ENCODE results near the gene RNF20. TPM values are rescaled to one million over a fixed set of nuclear protein-coding genes. Genes with fewer than 3 reads are reported as not detected.

RNF20 gene
- total and polyA plus RNA-seq, 10 of the 15 experiments (the other 5 are each of a cell fraction or from before 2014, with no cell fraction given), result 7.5 to 38.9 (median 26.7) TPM

GRCh38 chr9:101586651-101587050 is 53.0 kb downstream of the RNF20 start (continued):
- TF ChIP-seq, protein P1, sequence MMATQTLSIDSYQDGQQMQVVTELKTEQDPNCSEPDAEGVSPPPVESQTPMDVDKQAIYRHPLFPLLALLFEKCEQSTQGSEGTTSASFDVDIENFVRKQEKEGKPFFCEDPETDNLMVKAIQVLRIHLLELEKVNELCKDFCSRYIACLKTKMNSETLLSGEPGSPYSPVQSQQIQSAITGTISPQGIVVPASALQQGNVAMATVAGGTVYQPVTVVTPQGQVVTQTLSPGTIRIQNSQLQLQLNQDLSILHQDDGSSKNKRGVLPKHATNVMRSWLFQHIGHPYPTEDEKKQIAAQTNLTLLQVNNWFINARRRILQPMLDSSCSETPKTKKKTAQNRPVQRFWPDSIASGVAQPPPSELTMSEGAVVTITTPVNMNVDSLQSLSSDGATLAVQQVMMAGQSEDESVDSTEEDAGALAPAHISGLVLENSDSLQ (IDR thresholded peaks at IDR 0.05), result peak; percentile 70
- TF ChIP-seq NFYB (IDR thresholded peaks at IDR 0.05; ENCODE audit: insufficient read depth, low read depth, low read length) (peak; percentile 59), CEBPB (IDR thresholded peaks at IDR 0.05; ENCODE audit: borderline replicate concordance in 1 of 2, low read depth in 2 of 2, low read length in 2 of 2) (no peak)

DNA sequence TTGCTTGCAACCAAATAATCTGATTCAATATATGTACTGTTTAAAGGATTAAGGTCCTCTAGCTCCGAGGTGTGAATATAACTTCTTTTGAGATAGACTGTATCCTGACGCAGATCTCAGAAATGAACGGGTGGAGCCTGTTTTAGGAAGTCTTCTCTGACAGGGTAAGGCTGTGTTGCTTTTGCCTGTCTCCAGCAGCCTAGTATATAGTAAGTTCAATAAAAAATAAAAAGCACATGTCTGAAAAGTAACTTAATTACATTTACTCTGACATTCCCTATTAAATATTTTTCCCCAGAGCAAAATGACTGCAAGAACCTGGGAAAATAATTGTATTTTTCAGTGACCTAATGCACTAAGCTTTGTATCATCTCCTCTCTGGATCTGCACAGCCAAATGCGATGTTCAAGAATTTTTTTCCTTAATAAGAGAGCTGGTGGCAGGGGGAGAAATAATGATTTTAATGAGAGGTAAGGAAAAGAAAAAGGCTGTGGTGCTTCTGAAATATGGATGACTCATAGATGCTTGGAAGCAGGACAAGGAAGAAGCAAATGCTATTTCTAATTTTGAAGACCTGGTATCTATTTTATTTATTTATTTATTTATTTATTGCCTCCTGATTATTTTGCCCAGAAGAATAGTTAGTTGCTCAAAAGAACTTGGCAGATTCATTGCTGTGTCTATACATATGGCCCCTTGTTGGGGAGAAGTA is 53.8 kb downstream of the RNF20 start:
- BruUV-seq (replicated peaks), result no TSS peak
- SMC1A ChIA-PET (ENCODE audit: uncharacterized antibody, unreplicated experiment), result no interaction called here
- DNase-seq (ENCODE audit: low read depth, low spot score), result no peak
- FAIRE-seq, result no peak
- intact Hi-C loops (cut with micrococcal nuclease; ENCODE audit: unreplicated experiment), result no loop called here
- RAD21 ChIA-PET (ENCODE audit: unreplicated experiment), result interaction anchor here (0.7 kb wide), 1 partner anchor 43 kb away, joined by 3 read pairs; no protein-coding TSS in a partner anchor
- Histone ChIP-seq H3K4me3 (no peak overlapping the region), H3K4me1 (ENCODE audit: control insufficient read depth, insufficient read depth, low read length) (no peaks in the 10 kb centered on the region; the same call in 1 of the 2 replicates), H4K20me1 (ENCODE audit: control insufficient read depth, insufficient read depth) (no peaks in the 10 kb centered on the region), H3K27me3 (replicated peaks in 1 of 2; ENCODE audit: control insufficient read depth in 2 of 2, insufficient read depth in 2 of 2, low read length in 1 of 2) (peaks cover 0 to 3% of the 10 kb centered on the region in 2 experiments; a peak in 1 of 4 replicates), H3K79me2 (ENCODE audit: control insufficient read depth, insufficient read depth, low read length) (no peaks in the 10 kb centered on the region), H3K9me3 (replicated peaks; ENCODE audit: control insufficient read depth, insufficient read depth, low read length) (no peaks in the 10 kb centered on the region), H3K36me3 (ENCODE audit: control insufficient read depth in 2 of 2, insufficient read depth in 2 of 2, low read length in 1 of 2) (no peaks in the 10 kb centered on the region), H3K4me2 (ENCODE audit: control insufficient read depth, insufficient read depth) (no peak overlapping the region), H3K9ac (ENCODE audit: control insufficient read depth, insufficient read depth, low read length) (no peak overlapping the region), H2AFZ (ENCODE audit: control insufficient read depth, low read depth, low read length) (no peak overlapping the region), H3K27ac (ENCODE audit: control insufficient read depth, insufficient read depth) (no peak overlapping the region)
- POLR2A ChIA-PET, result no interaction called here
- no peak for ATAC-seq
- WGBS (ENCODE audit: insufficient coverage, insufficient replicate concordance, low lambda C conversion rate, missing lambda C conversion rate), result 77% methylated on average over 4 of the region's 4 CpGs
- CTCF ChIA-PET, result no interaction called here
- in situ Hi-C loops (cut with MboI), result no loop called here
- TF ChIP-seq STAT1 (conservative IDR thresholded peaks at IDR 0.05) (no peak), REST (IDR thresholded peaks at IDR 0.05; ENCODE audit: low read depth, low read length) (no peak), GATAD2B (conservative IDR thresholded peaks at IDR 0.05; ENCODE audit: low read depth) (no peak), TBL1XR1 (IDR thresholded peaks at IDR 0.05; ENCODE audit: low read depth, low read length) (no peak)
- TF ChIP-seq, protein P2, sequence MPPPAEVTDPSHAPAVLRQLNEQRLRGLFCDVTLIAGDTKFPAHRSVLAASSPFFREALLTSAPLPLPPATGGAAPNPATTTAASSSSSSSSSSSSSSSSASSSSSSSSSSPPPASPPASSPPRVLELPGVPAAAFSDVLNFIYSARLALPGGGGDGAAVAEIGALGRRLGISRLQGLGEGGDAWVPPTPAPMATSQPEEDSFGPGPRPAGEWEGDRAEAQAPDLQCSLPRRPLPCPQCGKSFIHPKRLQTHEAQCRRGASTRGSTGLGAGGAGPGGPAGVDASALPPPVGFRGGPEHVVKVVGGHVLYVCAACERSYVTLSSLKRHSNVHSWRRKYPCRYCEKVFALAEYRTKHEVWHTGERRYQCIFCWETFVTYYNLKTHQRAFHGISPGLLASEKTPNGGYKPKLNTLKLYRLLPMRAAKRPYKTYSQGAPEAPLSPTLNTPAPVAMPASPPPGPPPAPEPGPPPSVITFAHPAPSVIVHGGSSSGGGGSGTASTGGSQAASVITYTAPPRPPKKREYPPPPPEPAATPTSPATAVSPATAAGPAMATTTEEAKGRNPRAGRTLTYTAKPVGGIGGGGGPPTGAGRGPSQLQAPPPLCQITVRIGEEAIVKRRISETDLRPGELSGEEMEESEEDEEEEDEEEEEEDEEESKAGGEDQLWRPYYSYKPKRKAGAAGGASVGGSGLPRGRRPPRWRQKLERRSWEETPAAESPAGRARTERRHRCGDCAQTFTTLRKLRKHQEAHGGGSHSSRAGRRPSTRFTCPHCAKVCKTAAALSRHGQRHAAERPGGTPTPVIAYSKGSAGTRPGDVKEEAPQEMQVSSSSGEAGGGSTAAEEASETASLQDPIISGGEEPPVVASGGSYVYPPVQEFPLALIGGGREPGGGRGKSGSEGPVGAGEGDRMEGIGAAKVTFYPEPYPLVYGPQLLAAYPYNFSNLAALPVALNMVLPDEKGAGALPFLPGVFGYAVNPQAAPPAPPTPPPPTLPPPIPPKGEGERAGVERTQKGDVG (CRISPR knock-in tag; IDR thresholded peaks at IDR 0.05), result no peak
- TF ChIP-seq, protein P3, sequence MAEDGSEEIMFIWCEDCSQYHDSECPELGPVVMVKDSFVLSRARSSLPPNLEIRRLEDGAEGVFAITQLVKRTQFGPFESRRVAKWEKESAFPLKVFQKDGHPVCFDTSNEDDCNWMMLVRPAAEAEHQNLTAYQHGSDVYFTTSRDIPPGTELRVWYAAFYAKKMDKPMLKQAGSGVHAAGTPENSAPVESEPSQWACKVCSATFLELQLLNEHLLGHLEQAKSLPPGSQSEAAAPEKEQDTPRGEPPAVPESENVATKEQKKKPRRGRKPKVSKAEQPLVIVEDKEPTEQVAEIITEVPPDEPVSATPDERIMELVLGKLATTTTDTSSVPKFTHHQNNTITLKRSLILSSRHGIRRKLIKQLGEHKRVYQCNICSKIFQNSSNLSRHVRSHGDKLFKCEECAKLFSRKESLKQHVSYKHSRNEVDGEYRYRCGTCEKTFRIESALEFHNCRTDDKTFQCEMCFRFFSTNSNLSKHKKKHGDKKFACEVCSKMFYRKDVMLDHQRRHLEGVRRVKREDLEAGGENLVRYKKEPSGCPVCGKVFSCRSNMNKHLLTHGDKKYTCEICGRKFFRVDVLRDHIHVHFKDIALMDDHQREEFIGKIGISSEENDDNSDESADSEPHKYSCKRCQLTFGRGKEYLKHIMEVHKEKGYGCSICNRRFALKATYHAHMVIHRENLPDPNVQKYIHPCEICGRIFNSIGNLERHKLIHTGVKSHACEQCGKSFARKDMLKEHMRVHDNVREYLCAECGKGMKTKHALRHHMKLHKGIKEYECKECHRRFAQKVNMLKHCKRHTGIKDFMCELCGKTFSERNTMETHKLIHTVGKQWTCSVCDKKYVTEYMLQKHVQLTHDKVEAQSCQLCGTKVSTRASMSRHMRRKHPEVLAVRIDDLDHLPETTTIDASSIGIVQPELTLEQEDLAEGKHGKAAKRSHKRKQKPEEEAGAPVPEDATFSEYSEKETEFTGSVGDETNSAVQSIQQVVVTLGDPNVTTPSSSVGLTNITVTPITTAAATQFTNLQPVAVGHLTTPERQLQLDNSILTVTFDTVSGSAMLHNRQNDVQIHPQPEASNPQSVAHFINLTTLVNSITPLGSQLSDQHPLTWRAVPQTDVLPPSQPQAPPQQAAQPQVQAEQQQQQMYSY (CRISPR knock-in tag; IDR thresholded peaks at IDR 0.05), result no peak

Measured in GM12878 (cell line).